ENCODE data around the gene TMEM254.

The TMEM254 gene

GRCh38 chr10:80072584-80072983, 5.9 kb upstream of the TMEM254 start:
- Histone ChIP-seq H3K36me3 (ENCODE audit: control insufficient read depth in 1 of 2, insufficient read depth in 2 of 2, low read length in 2 of 2) (no peaks in the 10 kb centered on the region), H4K8ac (ENCODE audit: low read depth, low read length) (peak overlapping the region; percentile 47), H2BK12ac (ENCODE audit: low read length) (peak overlapping the region; percentile 71), H2BK5ac (ENCODE audit: low read depth, low read length, poor library complexity) (peak overlapping the region; percentile 49), H3K27me3 (ENCODE audit: insufficient read depth, low read length) (no peaks in the 10 kb centered on the region), H2AFZ (ENCODE audit: insufficient read depth, low read length, poor library complexity) (no peak overlapping the region), H3K14ac (ENCODE audit: low read length) (peak overlapping the region; percentile 44), H3K9me3 (ENCODE audit: insufficient read depth, low read depth, low read length) (no peaks in the 10 kb centered on the region), H4K12ac (ENCODE audit: low read depth, low read length) (no peak overlapping the region), H3K79me2 (ENCODE audit: control insufficient read depth, insufficient read depth, low read length, poor library complexity) (no peaks in the 10 kb centered on the region), H3K4me2 (ENCODE audit: low read length) (no peak overlapping the region), H2AK5ac (ENCODE audit: low read length) (peak overlapping the region; percentile 21), H3K4ac (ENCODE audit: low read depth, low read length) (no peak overlapping the region), H3K9ac (ENCODE audit: low read length) (no peak overlapping the region), H3K4me1 (ENCODE audit: control insufficient read depth in 1 of 2, insufficient read depth in 2 of 2, low read length in 2 of 2) (peaks cover 3 to 7% of the 10 kb centered on the region in 2 experiments), H3K23ac (ENCODE audit: low read length) (no peak overlapping the region), H4K91ac (ENCODE audit: low read depth, low read length) (no peak overlapping the region), H3K27ac (ENCODE audit: low read depth, low read length) (peak overlapping the region; percentile 40), H3K18ac (ENCODE audit: low read length) (no peak overlapping the region), H2BK120ac (ENCODE audit: insufficient read depth, low read length, poor library complexity) (peak overlapping the region; percentile 66), H3K4me3 (ENCODE audit: low read depth, low read length) (no peak overlapping the region), H3K79me1 (ENCODE audit: low read length) (no peaks in the 10 kb centered on the region)
- WGBS (ENCODE audit: extremely low coverage, insufficient coverage, insufficient read length): no CpG with 5 or more reads among the region's 2 CpGs
- no peak for DNase-seq

- no peak overlapping the region for H4K8ac ChIP-seq (ENCODE audit: low read depth, low read length)
- H3K4me3 ChIP-seq (ENCODE audit: low read depth, low read length): no peak overlapping the region
- H2BK5ac ChIP-seq (ENCODE audit: low read depth, low read length, poor library complexity): no peak overlapping the region
- no peak overlapping the region for H3K18ac ChIP-seq (ENCODE audit: low read length)
- H3K79me2 ChIP-seq (ENCODE audit: control insufficient read depth, insufficient read depth, low read length, poor library complexity): peaks cover 3% of the 10 kb centered on the region
- no peaks in the 10 kb centered on the region for H3K36me3 ChIP-seq (ENCODE audit: control insufficient read depth in 1 of 2, insufficient read depth in 2 of 2, low read length in 2 of 2)
- no peak overlapping the region for H4K12ac ChIP-seq (ENCODE audit: low read depth, low read length)
- H2AK5ac ChIP-seq (ENCODE audit: low read length): no peak overlapping the region
- H3K4me2 ChIP-seq (ENCODE audit: low read length): no peak overlapping the region
- no peak overlapping the region for H3K4ac ChIP-seq (ENCODE audit: low read depth, low read length)
- H2AFZ ChIP-seq (ENCODE audit: insufficient read depth, low read length, poor library complexity): no peak overlapping the region
- no peak overlapping the region for H4K91ac ChIP-seq (ENCODE audit: low read depth, low read length)
- H3K9ac ChIP-seq (ENCODE audit: low read length): no peak overlapping the region
- H3K14ac ChIP-seq (ENCODE audit: low read length): no peak overlapping the region
- H3K4me1 ChIP-seq (ENCODE audit: control insufficient read depth in 1 of 2, insufficient read depth in 2 of 2, low read length in 2 of 2): peaks cover 3 to 9% of the 10 kb centered on the region in 2 experiments
- no peak overlapping the region for H3K27ac ChIP-seq (ENCODE audit: low read depth, low read length)
- H2BK120ac ChIP-seq (ENCODE audit: insufficient read depth, low read length, poor library complexity): no peak overlapping the region
- H3K23ac ChIP-seq (ENCODE audit: low read length): no peak overlapping the region
- no peak for DNase-seq
- no peaks in the 10 kb centered on the region for H3K9me3 ChIP-seq (ENCODE audit: insufficient read depth, low read depth, low read length)
- H2BK12ac ChIP-seq (ENCODE audit: low read length): no peak overlapping the region
- no CpG with 5 or more reads among the region's 1 CpG for WGBS (ENCODE audit: extremely low coverage, insufficient coverage, insufficient read length)
- no peaks in the 10 kb centered on the region for H3K27me3 ChIP-seq (ENCODE audit: insufficient read depth, low read length)
- peaks cover 11% of the 10 kb centered on the region for H3K79me1 ChIP-seq (ENCODE audit: low read length)
Observed at GRCh38 chr10:80075781-80076180, 2.7 kb upstream of the TMEM254 start.

- H4K12ac ChIP-seq (ENCODE audit: low read depth, low read length): peak overlapping the region; percentile 95
- H3K9ac ChIP-seq (ENCODE audit: low read length): peak overlapping the region; percentile 83
- H2BK12ac ChIP-seq (ENCODE audit: low read length): no peak overlapping the region
- no peak overlapping the region for H2AK5ac ChIP-seq (ENCODE audit: low read length)
- H3K27ac ChIP-seq (ENCODE audit: low read depth, low read length): peak overlapping the region; percentile 100
- peaks cover 3% of the 10 kb centered on the region for H3K79me2 ChIP-seq (ENCODE audit: control insufficient read depth, insufficient read depth, low read length, poor library complexity)
- peak overlapping the region; percentile 98 for H4K8ac ChIP-seq (ENCODE audit: low read depth, low read length)
- peak overlapping the region; percentile 98 for H2BK120ac ChIP-seq (ENCODE audit: insufficient read depth, low read length, poor library complexity)
- H2AFZ ChIP-seq (ENCODE audit: insufficient read depth, low read length, poor library complexity): no peak overlapping the region
- peaks cover 2 to 12% of the 10 kb centered on the region in 2 experiments for H3K4me1 ChIP-seq (ENCODE audit: control insufficient read depth in 1 of 2, insufficient read depth in 2 of 2, low read length in 2 of 2)
- H3K36me3 ChIP-seq (ENCODE audit: control insufficient read depth in 1 of 2, insufficient read depth in 2 of 2, low read length in 2 of 2): no peaks in the 10 kb centered on the region
- peaks cover 21% of the 10 kb centered on the region for H3K79me1 ChIP-seq (ENCODE audit: low read length)
- H3K9me3 ChIP-seq (ENCODE audit: insufficient read depth, low read depth, low read length): no peaks in the 10 kb centered on the region
- no peak overlapping the region for H3K23ac ChIP-seq (ENCODE audit: low read length)
- H3K18ac ChIP-seq (ENCODE audit: low read length): no peak overlapping the region
- H2BK5ac ChIP-seq (ENCODE audit: low read depth, low read length, poor library complexity): peak overlapping the region; percentile 95
- peak overlapping the region; percentile 98 for H4K91ac ChIP-seq (ENCODE audit: low read depth, low read length)
- H3K14ac ChIP-seq (ENCODE audit: low read length): peak overlapping the region; percentile 95
- WGBS (ENCODE audit: extremely low coverage, insufficient coverage, insufficient read length): no CpG with 5 or more reads among the region's 14 CpGs
- H3K4ac ChIP-seq (ENCODE audit: low read depth, low read length): peak overlapping the region; percentile 87
- H3K4me3 ChIP-seq (ENCODE audit: low read depth, low read length): peak overlapping the region; percentile 79
- no peaks in the 10 kb centered on the region for H3K27me3 ChIP-seq (ENCODE audit: insufficient read depth, low read length)
- peak overlapping the region; percentile 84 for H3K4me2 ChIP-seq (ENCODE audit: low read length)
- peak in 1 of 2 donors; percentile 3 for DNase-seq
Observed at GRCh38 chr10:80077869-80078447, 507 bp upstream of the TMEM254 start.

GRCh38 chr10:80079312-80079719, 851 bp downstream of the TMEM254 start:
- H3K79me1 ChIP-seq (ENCODE audit: low read length): peaks cover 26% of the 10 kb centered on the region
- peak overlapping the region; percentile 71 for H2BK120ac ChIP-seq (ENCODE audit: insufficient read depth, low read length, poor library complexity)
- H4K91ac ChIP-seq (ENCODE audit: low read depth, low read length): peak overlapping the region; percentile 57
- peak overlapping the region; percentile 49 for H3K18ac ChIP-seq (ENCODE audit: low read length)
- no peaks in the 10 kb centered on the region for H3K9me3 ChIP-seq (ENCODE audit: insufficient read depth, low read depth, low read length)
- peaks cover 11 to 21% of the 10 kb centered on the region in 2 experiments for H3K4me1 ChIP-seq (ENCODE audit: control insufficient read depth in 1 of 2, insufficient read depth in 2 of 2, low read length in 2 of 2)
- no peak overlapping the region for H2BK12ac ChIP-seq (ENCODE audit: low read length)
- H3K9ac ChIP-seq (ENCODE audit: low read length): peak overlapping the region; percentile 50
- no peak overlapping the region for H4K12ac ChIP-seq (ENCODE audit: low read depth, low read length)
- no peak for DNase-seq
- H3K4me3 ChIP-seq (ENCODE audit: low read depth, low read length): peak overlapping the region; percentile 63
- H3K36me3 ChIP-seq (ENCODE audit: control insufficient read depth in 1 of 2, insufficient read depth in 2 of 2, low read length in 2 of 2): no peaks in the 10 kb centered on the region
- H3K27ac ChIP-seq (ENCODE audit: low read depth, low read length): peak overlapping the region; percentile 100
- H2AK5ac ChIP-seq (ENCODE audit: low read length): no peak overlapping the region
- H2AFZ ChIP-seq (ENCODE audit: insufficient read depth, low read length, poor library complexity): no peak overlapping the region
- H3K27me3 ChIP-seq (ENCODE audit: insufficient read depth, low read length): no peaks in the 10 kb centered on the region
- H3K4me2 ChIP-seq (ENCODE audit: low read length): peak overlapping the region; percentile 71
- H3K23ac ChIP-seq (ENCODE audit: low read length): no peak overlapping the region
- peak overlapping the region; percentile 83 for H2BK5ac ChIP-seq (ENCODE audit: low read depth, low read length, poor library complexity)
- H3K4ac ChIP-seq (ENCODE audit: low read depth, low read length): peak overlapping the region; percentile 76
- H3K14ac ChIP-seq (ENCODE audit: low read length): peak overlapping the region; percentile 84
- 100% methylated on average over 3 of the region's 12 CpGs for WGBS (ENCODE audit: extremely low coverage, insufficient coverage, insufficient read length)
- H3K79me2 ChIP-seq (ENCODE audit: control insufficient read depth, insufficient read depth, low read length, poor library complexity): peaks cover 5% of the 10 kb centered on the region
- peak overlapping the region; percentile 83 for H4K8ac ChIP-seq (ENCODE audit: low read depth, low read length)
